HG03139 (cell line): ENCODE measurements around the gene GPATCH3.
"Not testable (repeated sequence)": the region's sequence is repeated elsewhere in the genome, so short reads cannot be mapped to it uniquely, and the experiment has no call there.

Source experiments
- ATAC-seq: cut with Tn5 transposase; IDR thresholded peaks from one replicate; pipeline ENCODE4 v1.9.1; 2021; ENCODE audit not compliant: unreplicated experiment

The GPATCH3 gene

DNA sequence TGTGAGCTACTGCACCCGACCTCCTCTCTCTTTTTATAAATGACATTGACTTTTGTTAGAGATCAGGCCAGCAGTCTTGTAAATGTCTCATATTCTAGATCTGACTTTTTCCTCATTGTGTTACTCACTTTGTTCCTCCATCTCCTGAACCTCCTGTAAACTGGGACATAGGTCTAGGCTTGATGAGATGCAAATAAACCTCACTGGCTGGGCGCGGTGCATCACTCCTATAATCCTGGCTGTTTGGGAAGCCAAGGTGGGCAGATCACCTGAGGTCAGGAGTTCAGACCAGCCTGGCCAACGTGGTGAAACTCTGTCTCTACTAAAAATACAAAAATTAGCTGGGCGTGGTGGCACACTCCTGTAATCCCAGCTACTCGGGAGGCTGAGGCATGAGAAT, 52.4 kb downstream of the GPATCH3 start:
- not testable (repeated sequence) for ATAC-seq

DNA sequence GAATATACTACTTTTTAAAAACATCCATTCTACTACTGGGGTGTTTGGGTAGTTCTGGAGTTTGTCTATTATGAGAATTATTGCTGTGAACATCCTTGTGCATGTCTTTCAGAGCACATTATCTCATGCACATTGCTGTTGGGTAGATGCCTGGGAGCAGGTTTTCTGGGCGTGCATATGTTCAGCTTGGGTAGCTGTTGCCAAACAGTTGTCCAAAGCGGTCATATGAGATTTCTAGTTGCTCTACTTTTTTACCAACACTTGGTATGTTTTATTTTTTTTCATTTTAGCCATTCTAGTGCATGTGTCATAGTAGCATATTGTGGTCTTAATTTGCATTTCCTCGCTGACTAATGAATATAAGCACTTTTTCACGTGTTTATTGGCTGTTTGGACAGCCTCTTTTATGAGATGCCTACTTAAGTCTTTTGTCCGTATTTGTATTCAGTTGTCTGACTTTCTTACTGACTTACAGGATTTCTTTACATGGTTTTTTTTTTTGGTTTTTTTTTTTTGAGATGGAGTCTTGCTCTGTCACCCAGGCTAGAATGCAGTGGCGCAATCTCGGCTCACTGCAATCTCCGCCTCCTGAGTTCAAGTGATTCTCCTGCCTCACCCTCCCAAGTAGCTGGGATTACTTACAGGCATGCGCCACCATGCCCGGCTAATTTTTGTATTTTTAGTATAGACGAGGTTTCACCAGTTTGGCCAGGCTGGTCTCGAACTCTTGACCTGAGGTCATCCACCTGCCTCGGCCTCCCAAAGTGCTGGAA, 55.7 kb downstream of the GPATCH3 start:
- no peak for ATAC-seq
